ENCODE measurements around the gene TDRD15.

DNA sequence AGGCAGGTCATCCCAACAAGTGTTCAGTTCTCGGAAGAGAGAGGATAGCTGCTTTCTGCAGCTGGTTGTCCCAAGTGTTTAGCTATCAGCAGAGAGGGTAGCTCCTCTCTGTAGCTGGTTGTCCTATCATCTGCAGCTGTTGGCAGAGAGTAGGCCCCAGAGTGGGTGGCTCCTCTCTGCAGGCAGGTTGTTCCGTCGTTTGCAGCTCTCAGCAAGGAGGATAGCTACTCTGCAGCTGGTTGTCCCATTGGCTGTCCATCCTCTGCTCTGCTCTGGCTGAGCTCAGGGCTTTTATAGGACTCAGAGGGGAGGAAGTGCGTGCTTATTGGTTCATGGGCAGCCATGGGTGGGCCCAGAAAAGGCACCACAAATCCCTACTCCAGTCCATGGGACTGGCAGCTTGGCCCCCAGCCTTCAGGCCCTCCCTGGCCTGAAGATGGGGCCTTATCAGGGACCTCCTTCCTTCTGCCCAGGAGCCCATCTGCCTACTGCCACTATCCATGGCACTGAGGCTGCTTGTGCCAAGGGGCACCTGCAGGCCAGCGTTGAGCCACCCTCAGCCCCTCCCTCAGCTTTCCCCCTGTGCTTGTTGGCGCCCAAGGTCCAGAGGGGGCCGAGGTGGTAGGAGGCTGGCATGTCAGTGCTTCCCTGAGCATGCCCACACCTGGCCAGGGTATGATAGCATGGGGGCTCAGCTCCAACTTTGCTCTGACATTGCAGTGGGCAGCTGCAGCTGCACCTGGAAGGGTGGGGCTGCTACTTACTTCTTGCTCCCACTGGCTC, 38.3 kb downstream of the TDRD15 start:
- no peak for TF ChIP-seq ZSCAN30 (tag by site-specific recombination; IDR thresholded peaks at IDR 0.05)
- TF ChIP-seq ZNF501 (tag by site-specific recombination; IDR thresholded peaks at IDR 0.05) = no peak
- TF ChIP-seq BCL11A (tag by site-specific recombination; IDR thresholded peaks at IDR 0.05; ENCODE audit: low read depth) = no peak
- TF ChIP-seq, protein P1, sequence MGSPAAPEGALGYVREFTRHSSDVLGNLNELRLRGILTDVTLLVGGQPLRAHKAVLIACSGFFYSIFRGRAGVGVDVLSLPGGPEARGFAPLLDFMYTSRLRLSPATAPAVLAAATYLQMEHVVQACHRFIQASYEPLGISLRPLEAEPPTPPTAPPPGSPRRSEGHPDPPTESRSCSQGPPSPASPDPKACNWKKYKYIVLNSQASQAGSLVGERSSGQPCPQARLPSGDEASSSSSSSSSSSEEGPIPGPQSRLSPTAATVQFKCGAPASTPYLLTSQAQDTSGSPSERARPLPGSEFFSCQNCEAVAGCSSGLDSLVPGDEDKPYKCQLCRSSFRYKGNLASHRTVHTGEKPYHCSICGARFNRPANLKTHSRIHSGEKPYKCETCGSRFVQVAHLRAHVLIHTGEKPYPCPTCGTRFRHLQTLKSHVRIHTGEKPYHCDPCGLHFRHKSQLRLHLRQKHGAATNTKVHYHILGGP (tag by site-specific recombination; IDR thresholded peaks at IDR 0.05) = no peak
- TF ChIP-seq ZNF24 (tag by site-specific recombination; IDR thresholded peaks at IDR 0.05) = no peak
- TF ChIP-seq, protein P2, sequence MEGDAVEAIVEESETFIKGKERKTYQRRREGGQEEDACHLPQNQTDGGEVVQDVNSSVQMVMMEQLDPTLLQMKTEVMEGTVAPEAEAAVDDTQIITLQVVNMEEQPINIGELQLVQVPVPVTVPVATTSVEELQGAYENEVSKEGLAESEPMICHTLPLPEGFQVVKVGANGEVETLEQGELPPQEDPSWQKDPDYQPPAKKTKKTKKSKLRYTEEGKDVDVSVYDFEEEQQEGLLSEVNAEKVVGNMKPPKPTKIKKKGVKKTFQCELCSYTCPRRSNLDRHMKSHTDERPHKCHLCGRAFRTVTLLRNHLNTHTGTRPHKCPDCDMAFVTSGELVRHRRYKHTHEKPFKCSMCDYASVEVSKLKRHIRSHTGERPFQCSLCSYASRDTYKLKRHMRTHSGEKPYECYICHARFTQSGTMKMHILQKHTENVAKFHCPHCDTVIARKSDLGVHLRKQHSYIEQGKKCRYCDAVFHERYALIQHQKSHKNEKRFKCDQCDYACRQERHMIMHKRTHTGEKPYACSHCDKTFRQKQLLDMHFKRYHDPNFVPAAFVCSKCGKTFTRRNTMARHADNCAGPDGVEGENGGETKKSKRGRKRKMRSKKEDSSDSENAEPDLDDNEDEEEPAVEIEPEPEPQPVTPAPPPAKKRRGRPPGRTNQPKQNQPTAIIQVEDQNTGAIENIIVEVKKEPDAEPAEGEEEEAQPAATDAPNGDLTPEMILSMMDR (tag by site-specific recombination; IDR thresholded peaks at IDR 0.05) = no peak
